ENCODE results near the gene RAI2.
"Not testable (repeated sequence)": the region's sequence is repeated elsewhere in the genome, so short reads cannot be mapped to it uniquely, and the experiment has no call there.

RAI2 gene

DNA sequence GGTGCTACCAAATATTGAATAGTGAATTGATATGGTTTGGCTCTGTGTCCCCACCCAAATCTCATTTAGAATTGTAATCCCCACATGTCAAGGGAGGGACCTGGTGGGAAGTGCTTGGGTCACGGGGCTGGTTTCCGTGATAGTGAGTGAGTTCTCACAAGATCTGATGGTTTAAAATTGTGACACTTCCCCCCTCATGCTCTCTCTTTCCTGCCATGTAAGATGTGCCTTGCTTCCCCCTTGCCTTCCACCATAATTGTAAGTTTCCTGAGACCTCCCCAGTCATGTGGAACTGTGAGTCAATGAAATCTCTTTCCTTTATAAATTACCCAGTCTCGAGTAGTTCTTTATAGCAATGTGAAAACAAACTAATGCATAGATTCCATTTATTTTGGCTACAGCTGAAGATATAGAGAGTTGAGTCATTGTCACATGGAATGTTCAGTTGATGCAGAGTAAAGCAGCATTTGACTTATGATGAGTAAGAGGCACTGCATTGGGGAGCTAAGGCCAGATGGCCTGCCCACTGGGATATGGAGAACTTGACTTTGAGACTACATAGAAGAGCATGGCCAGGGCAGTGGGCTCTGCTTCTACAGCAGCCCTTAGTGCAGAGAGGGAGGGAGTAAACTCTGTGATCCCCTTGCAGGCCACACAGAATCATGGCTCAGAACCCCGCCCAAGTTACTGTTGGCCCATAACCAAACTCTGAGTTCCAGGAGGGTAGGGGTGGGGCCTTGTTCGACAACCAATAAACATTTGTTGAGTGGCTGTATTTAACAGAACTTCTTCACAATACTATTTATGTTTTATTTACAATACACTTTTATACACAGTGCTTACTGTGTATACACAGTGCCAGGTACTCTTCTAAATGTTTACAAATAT lies 34.2 kb downstream of the RAI2 start:
- no peak for DNase-seq

DNA sequence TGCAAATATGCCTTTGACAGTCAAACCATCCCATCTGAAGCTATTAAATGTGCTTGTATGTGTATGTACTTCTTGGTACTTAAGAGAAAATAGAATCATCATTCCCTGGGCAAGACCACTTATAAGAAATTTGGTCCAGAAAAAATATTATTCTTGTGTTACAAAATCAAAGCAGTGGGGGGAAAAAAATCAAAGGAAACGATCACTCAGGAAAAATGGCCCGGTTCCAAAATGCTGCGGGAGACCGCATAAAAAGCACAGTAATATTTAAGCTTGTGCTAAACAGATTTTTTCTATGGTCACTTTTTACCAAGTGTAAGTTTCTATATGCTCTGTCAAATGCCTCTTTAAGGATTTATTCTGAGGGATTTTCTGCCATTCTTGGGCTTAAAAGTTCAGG lies 36.1 kb downstream of the RAI2 start:
- DNase-seq, result no peak

DNA sequence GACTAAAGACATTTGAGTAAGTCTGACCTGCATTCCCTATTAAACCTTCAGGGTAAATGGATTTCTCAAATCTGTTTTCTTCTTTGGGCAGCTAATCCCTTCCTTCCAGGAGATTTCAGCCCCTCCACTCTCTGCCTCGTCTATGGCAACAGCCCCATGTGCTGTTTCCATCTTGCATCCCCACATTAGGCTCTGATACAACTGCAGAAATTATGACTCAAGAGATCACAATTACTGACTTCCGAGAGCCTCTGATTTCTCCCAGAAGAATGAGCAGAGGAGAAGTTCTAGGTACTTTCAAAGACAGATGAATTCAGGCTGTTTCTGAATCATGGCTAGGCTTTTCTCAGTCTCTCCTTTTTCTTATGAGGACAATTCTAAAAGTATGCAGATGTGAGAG lies 38.7 kb downstream of the RAI2 start:
- no peak for DNase-seq

DNA sequence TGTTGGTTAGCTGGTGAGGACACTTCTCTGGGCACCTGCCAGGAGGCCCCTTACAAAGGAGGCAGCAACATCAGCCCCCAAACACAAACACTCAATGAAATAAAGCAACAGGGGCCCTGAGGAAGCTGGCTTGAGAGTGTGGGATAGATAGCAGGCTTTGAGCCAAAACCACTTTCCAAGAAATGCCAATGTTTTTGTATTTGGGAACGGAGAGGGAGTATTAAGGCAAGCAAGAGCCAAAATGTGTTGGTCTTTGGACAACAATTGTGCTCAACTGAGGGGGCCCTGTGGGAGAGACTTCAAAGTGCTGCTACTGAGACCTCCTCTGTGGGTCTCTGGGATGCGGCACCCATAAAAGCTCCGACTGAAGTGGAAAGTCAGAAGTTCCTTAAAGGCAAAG lies 41.0 kb downstream of the RAI2 start:
- DNase-seq, result no peak

DNA sequence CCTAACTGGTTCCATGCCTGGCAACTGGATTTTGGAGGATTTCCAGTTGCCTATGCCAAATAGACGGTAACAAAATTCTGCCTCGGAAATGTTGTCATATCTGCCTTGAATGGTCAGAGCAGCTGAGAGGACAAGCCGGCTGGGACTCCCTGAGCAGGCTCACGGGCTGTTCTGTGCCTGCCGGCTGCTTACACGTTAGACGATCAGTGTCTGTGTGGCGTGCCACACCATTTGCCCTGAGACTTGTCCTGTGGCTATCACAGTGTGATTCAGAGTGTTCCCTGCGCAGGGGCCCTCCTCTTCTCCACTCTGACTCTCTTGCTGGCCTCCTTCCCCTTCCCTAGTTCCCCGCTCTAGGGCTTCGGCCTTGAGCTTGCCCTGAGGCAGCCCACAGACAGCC lies 42.4 kb downstream of the RAI2 start:
- DNase-seq, result no peak

DNA sequence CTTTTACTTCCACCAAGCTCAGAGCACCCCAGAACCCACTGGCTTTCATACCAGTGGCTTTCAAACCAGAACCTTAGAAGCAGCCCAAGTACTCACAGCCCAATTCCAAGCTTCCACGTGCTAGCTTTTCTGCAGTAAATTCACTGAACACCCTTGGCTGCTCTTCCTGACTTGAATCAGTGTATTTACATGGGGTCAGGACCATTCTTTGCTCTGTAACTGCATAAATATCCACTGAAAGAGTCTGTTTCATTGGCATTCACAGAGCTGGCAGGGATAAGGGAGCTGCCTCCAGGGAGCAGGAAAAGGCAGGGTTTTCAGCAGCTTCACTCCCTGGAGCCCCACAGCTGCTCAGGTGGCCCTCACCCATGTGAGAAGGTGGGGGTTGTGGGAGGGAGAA lies 43.8 kb downstream of the RAI2 start:
- DNase-seq, result no peak

DNA sequence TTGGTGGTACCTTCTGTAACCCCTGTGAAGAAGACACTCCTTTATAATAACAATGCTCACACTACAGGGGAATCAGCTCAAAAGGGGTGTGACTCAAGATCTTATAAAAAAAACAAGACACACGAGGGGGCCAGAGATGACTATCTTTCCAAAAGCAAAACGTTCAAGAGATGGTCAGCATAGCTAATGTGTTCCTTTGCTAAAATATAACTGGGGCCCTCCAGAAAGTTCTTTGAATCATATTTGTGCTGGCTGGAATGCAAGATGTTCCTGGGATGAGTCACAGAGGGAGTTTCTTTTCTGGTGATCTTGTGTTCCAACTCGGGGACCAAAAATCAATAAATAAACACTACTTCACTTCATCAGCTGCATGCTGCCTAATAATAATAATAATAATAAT lies 46.5 kb downstream of the RAI2 start:
- no peak for DNase-seq

DNA sequence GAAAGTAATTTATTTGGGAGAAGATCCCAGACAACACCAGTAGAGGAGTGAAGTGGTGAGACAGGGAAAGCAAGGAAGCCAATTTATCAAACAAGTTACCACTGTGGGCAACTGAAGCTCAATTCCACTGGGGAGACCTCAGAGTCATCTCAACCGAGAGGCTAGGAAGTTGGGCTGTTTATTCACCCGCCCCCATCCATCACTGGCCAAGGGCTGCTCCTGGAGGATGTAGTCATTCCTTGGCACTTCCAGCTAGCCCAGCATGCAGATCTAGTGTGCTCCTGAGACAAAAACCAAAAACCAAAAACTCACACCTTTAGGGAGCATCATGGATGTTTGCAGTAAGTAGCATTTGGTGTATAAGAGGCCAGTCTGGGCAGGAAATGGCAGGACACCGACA lies 47.0 kb downstream of the RAI2 start:
- no peak for DNase-seq

DNA sequence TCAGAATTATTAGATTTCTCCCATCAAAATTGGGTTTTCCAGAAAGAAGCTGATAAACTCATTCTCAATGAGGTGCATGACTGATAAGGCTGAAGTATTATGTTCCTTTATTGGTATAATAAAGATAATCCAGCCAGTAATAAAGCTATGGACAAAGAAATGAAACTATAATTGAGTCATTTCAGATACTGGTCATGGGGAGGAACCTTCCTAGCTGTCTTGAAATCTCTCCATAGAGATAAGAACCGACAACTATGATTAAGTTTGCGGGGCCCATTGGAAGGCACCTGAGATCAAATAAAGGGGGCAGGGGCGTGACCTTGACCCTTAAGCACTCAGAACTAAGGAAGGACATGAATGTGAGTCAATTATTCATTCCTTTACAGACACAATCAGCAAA lies 47.8 kb downstream of the RAI2 start:
- DNase-seq, result no peak

DNA sequence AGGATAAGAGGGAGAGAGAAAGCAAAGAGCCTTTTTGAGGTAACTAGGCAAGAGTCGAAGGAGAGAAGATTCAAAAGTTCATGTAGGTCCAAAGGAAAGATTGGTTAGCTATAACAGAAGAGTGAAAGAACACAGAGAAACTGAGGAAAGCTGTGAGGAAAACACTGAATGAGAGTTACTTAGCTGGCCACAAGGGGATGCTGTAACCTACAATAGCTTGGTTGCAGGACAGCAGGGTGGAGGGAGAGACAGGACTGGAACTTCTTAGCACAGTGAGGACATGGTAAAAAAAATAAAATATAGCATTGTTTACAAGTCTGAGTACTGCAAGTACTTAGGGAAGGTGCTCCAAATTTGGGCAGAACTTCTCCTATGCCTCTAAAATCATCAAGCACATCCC lies 48.3 kb downstream of the RAI2 start:
- DNase-seq, result no peak

DNA sequence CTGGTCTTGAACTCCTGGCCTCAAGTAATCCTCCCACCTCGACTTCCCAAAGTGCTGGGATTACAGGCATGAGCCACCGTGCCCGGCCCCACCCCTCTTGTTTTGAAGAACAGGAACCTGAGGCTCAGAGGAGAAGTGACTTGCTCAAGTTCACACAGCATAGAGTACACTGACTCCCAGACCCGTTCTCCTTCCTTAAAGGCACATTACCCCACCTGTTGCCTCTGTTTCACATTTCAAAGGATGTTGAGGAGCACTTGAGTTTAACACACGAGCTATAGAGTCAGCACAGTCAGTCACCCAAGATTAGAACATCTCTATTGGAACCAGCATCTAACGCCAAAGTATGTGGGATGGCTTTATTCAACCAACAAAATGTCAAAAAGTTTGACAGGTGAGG lies 51.1 kb downstream of the RAI2 start:
- no peak for DNase-seq

DNA sequence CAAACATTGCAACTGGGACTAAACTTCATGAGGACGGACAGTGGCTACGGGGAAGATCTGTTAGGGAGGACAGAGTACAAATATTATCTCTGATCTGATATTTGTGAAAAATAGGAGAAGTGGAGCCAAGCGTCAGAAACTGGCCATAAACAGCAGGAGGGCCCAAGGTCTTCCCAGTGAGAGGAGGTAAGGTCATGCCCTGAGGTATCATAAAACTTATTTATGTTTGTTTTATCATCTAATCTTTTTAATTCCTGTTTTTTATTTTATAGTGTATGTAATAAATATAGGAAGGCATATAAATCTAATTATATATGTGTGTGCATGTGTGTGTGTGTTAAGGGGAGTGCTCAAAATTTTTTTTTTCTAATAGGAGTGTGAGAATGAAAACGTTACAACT lies 51.8 kb downstream of the RAI2 start:
- DNase-seq, result no peak

DNA sequence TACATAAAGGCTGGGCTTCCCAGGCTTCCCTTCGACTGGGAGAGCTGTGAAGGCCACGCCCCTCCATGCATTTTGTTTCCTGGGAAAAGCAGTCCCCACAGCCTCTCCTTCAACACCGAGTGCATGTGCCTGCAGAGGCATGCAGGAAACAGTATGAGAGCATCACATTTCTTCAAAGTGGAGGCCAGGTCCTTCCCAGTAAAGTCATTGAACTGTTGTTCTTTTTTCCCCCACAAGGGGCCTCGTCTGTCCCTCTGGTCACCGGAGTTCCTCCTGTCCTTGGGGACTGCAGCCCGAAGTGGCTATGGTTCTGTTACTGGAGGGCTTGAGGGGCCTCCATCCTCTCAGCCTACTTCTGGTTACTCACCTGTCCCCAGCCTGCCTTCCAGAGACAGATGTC lies 56.0 kb downstream of the RAI2 start:
- DNase-seq, result no peak

DNA sequence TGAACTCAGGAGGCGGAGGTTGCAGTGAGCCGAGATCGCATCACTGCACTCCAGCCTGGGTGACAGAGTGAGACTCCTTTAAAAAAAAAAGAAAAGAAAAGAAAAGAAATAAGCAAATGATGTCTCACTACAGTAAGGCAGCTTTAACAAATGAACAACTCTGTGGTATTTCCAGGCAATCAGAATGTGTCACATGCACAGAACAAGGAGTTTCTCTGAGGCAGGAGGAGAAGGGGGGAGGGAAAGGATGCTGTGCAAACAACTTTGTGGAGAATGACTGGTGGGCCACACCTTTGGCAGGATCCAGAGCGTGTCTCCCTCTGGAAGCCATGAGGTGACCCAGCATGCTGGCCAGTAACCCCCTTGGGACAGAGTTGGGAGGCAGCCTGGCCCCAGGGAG lies 57.6 kb downstream of the RAI2 start:
- DNase-seq, result no peak

DNA sequence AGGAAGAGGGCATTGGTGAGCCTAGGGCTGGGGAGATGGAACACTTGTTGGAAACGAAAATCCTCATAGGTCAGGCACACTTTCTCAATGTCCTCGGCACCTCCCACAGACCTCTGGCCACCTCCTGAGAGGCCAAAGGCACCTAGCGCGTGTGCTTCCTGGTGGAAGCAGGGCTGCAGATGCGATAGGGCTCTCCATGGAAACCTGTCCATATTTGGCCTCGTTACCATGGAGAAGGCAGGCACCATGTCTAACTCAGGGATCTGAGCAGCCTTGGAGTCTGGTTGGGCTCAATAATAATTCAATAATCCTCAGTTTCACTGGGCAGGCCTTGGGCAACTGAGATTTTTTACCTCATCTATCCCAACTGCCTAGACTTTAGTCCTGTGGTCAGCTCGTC lies 58.3 kb downstream of the RAI2 start:
- DNase-seq, result no peak

DNA sequence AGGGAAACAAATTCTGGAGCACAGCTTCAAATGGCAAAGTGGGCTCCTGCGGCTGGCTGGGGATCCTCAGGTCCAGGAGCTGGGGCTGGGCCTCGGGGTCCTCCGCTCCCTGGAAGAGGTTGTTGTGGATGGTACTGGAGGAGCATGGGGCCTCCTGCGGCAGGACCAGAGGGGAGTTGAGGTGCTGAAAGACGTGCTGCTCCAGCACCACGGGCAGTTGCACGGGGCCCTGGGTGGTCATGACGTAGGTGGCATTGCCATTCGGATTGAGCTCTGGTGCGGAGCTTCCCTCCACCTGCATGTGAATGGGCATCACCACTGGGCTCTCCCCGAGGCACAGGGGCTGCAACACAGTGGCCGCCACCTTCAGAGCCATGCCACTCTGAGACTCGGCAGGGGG lies 59.7 kb downstream of the RAI2 start:
- no peak for DNase-seq

DNA sequence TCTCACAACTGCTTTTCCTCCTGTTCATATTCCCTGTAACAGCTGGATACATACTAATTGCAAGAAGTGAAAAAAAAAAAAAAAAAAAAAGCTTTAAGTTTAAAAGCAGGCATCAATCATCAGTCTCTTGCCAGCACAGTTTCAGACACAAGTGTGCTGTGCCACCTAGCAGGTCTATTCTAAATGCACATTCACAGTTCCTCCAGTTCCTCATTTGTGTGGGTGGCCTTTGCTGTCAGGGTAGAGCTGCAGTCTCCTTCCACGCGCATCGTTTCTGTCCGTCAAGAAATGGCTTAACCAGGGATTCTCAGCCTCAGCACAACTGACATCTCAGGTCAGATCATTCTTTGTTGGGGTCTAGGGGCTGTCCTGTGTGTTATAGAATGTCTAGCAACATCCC lies 62.2 kb downstream of the RAI2 start:
- no peak for DNase-seq

DNA sequence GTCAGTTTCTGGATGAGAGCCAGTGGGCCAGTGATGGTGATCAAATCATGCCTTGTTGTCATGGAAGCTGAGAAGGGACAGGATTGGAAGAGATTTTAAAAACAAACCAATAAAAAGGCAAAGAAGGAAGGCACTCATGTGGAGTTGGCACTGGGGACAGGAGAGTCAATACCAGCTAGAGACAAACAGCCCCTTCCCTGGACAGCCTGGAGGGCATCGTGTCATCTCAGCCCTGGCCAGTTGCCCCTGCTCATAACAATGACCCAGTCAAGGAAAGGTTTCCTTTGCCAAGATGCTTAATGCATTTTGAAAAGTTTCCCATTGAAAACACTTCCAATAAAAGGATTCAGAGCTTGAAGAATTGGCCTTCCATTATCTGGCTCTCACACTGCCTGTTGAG lies 68.3 kb downstream of the RAI2 start:
- no peak for DNase-seq

DNA sequence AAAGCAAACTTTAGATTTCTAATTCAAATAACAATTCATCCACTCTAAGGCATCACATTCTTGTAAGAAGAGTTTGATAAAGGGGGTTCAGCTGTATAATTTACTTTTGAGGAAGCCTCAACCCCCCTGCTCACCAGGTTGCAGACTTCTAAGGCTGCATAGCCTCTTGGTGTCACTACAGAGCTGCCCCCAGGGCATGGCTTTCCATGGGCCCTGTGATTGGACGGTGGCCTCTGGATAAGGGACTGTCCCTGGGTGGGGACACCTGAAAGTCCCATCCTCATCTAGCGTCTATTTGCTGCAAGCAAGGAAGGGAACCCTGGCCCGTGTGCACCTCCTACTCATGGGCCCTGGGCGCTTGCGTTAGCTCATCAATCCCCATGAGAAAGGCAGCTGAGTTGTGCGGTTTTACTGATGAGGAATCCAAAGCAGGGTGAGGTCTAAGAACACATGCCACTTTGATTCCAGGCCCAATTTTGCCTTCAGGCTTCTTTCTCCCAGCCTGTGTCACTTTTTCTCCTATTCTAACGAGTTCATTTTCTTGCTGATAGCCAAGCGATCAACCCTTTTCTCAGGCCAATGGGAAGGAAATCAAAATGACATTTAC lies 72.0 kb downstream of the RAI2 start:
- no peak for DNase-seq

DNA sequence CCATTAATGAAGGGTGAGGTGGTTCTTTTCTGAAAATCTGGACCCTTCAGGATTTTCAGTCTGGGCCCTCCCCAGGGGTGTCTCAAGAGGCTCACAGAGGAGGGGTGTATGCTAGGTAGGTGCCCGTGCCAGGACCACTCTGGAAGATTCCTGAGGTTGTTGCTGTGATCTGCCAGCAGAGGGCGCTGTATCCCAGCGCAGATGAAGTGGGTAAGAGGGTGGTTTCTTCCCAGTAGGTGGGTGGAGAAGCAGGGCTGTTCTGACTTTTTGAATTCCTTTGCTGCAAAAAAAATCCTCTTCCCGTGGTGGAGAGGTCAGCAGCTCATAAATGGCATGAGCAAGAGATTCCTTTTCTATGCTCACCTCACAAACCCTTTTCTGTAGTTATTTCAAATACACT lies 72.7 kb downstream of the RAI2 start:
- peak; percentile 5 for DNase-seq

DNA sequence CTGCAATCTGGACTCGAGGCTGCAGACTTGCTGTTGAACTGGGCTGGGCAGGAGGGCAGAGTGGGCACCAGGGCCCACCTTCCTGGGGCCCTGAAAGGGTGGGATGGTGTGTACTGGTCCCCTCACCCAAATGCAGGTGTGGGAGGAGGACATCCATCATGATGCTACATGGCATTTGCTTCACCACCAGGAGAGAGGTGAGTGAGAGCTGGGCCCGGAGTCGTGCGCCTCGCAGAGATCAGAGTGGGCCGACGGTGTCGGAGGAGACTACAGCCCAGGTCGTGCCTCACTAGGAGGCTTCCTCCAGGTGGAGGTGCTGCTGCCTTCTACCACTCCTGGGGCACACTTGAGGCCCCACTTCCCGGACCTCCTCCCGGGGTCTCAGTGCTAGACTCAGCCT lies 73.5 kb downstream of the RAI2 start:
- DNase-seq, result no peak

DNA sequence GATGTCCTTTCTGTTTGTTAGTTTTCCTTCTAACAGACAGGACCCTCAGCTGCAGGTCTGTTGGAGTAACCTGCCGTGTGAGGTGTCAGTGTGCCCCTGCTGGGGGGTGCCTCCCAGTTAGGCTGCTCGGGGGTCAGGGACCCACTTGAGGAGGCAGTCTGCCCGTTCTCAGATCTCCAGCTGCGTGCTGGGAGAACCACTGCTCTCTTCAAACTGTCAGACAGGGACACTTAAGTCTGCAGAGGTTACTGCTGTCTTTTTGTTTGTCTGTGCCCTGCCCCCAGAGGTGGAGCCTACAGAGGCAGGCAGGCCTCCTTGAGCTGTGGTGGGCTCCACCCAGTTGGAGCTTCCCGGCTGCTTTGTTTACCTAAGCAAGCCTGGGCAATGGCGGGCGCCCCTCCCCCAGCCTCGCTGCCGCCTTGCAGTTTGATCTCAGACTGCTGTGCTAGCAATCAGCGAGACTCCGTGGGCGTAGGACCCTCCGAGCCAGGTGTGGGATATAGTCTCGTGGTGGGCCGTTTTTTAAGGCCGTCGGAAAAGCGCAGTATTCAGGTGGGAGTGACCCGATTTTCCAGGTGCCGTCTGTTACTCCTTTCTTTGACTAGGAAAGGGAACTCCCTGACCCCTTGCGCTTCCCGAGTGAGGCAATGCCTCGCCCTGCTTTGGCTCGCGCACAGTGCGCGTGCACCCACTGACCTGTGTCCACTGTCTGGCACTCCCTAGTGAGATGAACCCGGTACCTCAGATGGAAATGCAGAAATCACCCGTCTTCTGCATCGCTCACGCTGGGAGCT lies 74.3 kb downstream of the RAI2 start:
- DNase-seq, result not testable (repeated sequence)

DNA sequence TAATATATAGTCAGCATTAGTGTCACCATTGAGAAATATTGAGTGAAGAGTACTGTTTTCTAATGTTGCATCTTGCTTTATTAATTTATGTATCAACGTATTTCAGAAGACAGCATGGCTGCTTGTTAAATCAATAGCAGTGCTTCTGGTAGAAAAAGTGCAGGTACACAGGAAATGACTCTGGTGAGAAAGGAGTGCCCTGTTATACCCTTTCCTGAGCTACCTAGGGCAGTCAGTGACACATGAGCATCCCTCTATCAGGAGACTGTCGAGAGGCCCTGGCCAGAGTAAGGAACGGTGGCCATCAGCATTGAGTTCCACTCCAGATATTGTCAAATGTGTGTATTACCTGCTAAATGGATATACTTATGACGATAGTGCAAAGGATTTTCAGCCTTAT lies 81.7 kb downstream of the RAI2 start:
- no peak for DNase-seq

DNA sequence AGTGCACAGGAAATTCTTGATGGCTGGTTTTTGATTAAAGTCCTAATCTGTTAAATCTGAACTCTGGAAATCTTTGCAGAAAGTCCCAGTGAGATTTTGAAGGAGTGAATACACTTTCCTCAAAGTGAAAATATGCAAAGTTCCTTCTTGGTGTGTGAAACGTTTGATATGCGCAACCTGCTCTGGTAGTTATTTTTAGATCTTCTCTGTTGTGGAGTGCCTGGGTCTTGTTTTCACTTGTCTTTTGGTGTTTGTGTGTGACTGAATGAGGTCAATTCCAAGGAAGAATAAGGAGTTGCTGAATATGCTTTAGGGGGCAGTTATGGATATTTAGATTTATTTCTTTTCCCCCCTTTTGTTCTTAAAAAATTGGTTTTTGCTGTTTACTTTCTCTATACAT lies 82.1 kb downstream of the RAI2 start:
- no peak for DNase-seq

All from SHP77 treated with DMSO at 0.1 percent for 48 hours (cell line).